ENCODE measurements around the gene HIP1.

Gene HIP1

GRCh38 chr7:75650681-75651080, 88.1 kb downstream of the HIP1 start:
- DNase-seq (ENCODE audit: low read depth), result no peak
- TF ChIP-seq POLR2A (IDR thresholded peaks at IDR 0.05; ENCODE audit: extremely low read depth, insufficient read length) (no peak), CTCF (IDR thresholded peaks at IDR 0.05; ENCODE audit: low read depth, low read length) (no peak), MYC (IDR thresholded peaks at IDR 0.05; ENCODE audit: low read depth, low read length) (no peak), MAX (IDR thresholded peaks at IDR 0.05; ENCODE audit: low read depth, low read length) (no peak; the same call in 1 of the 2 replicates)
- no peak overlapping the region for H3K4me3 ChIP-seq (ENCODE audit: low read depth, low read length)

- no peak for TF ChIP-seq CTCF (IDR thresholded peaks at IDR 0.05; ENCODE audit: low read depth, low read length)
- no peak for TF ChIP-seq MAX (IDR thresholded peaks at IDR 0.05; ENCODE audit: low read depth, low read length)
- no peak for TF ChIP-seq MYC (IDR thresholded peaks at IDR 0.05; ENCODE audit: low read depth, low read length)
- TF ChIP-seq POLR2A (IDR thresholded peaks at IDR 0.05; ENCODE audit: extremely low read depth, insufficient read length), result no peak
- H3K4me3 ChIP-seq (ENCODE audit: low read depth, low read length), result no peak overlapping the region
- no peak for DNase-seq (ENCODE audit: low read depth)
Measured at GRCh38 chr7:75650062-75650461, 88.7 kb downstream of the HIP1 start.

- H3K4me3 ChIP-seq (ENCODE audit: low read depth, low read length), result no peak overlapping the region
- DNase-seq (ENCODE audit: low read depth), result no peak
- TF ChIP-seq CTCF (IDR thresholded peaks at IDR 0.05; ENCODE audit: low read depth, low read length) (no peak), MYC (IDR thresholded peaks at IDR 0.05; ENCODE audit: low read depth, low read length) (no peak), POLR2A (IDR thresholded peaks at IDR 0.05; ENCODE audit: extremely low read depth, insufficient read length) (no peak), MAX (IDR thresholded peaks at IDR 0.05; ENCODE audit: low read depth, low read length) (no peak)
Measured at GRCh38 chr7:75649462-75649861, 89.3 kb downstream of the HIP1 start.

- H3K4me3 ChIP-seq (ENCODE audit: low read depth, low read length), result no peak overlapping the region
- TF ChIP-seq POLR2A (IDR thresholded peaks at IDR 0.05; ENCODE audit: extremely low read depth, insufficient read length) (no peak), CTCF (IDR thresholded peaks at IDR 0.05; ENCODE audit: low read depth, low read length) (no peak), MAX (IDR thresholded peaks at IDR 0.05; ENCODE audit: low read depth, low read length) (no peak), MYC (IDR thresholded peaks at IDR 0.05; ENCODE audit: low read depth, low read length) (no peak)
- no peak for DNase-seq (ENCODE audit: low read depth)
Measured at GRCh38 chr7:75647709-75648438, 90.9 kb downstream of the HIP1 start.

- H3K4me3 ChIP-seq (ENCODE audit: low read depth, low read length), result no peak overlapping the region
- DNase-seq (ENCODE audit: low read depth), result no peak
- TF ChIP-seq POLR2A (IDR thresholded peaks at IDR 0.05; ENCODE audit: extremely low read depth, insufficient read length), result no peak
- no peak for TF ChIP-seq MAX (IDR thresholded peaks at IDR 0.05; ENCODE audit: low read depth, low read length)
- no peak for TF ChIP-seq CTCF (IDR thresholded peaks at IDR 0.05; ENCODE audit: low read depth, low read length)
- TF ChIP-seq MYC (IDR thresholded peaks at IDR 0.05; ENCODE audit: low read depth, low read length), result no peak
Measured at GRCh38 chr7:75646571-75647102, 92.1 kb downstream of the HIP1 start.
